Ectodermal cell (in vitro differentiated cells): ENCODE measurements around the gene GRAMD2A.

Experiments
- H3K27ac ChIP-seq: 2 replicates; pipeline ENCODE4 v1.7.0; 2013; ENCODE audit warnings: mild to moderate bottlenecking, low read depth, low read length; ENCODE audit not compliant: insufficient read depth, poor library complexity, severe bottlenecking
- H3K27me3 ChIP-seq: 2 replicates; pipeline ENCODE4 v1.7.0; 2013; ENCODE audit warnings: mild to moderate bottlenecking, low read length; ENCODE audit not compliant: insufficient read depth, control insufficient read depth, poor library complexity, severe bottlenecking
- H3K36me3 ChIP-seq: one replicate; pipeline ENCODE4 v1.7.0; 2013; ENCODE audit warnings: low read length; ENCODE audit not compliant: control insufficient read depth, insufficient read depth
- H3K4me1 ChIP-seq: one replicate; pipeline ENCODE4 v1.7.0; 2013; ENCODE audit warnings: low read length; ENCODE audit not compliant: control insufficient read depth, insufficient read depth
- H3K4me3 ChIP-seq: 2 replicates; pipeline ENCODE4 v1.7.0; 2013; ENCODE audit warnings: low read depth, low read length, control low read depth; ENCODE audit not compliant: insufficient read depth
- H3K9me3 ChIP-seq: 2 replicates; pipeline ENCODE4 v1.7.0; 2013; ENCODE audit warnings: mild to moderate bottlenecking, low read length, moderate library complexity; ENCODE audit not compliant: control insufficient read depth
- WGBS, 2 experiments: methylation state at CpG; one replicate each; pipeline ENCODE4 v1.1.7; 2013; ENCODE audit warnings: missing lambda C conversion rate in 2 of 2; 5-methylcytosine and 5-hydroxymethylcytosine counted together

GRAMD2A gene

GRCh38 chr15:72231833-72232478 lies 34.4 kb upstream of the GRAMD2A start:
- H3K27me3 ChIP-seq, result peaks cover 50% of the 10 kb centered on the region
- no peaks in the 10 kb centered on the region for H3K36me3 ChIP-seq
- 22 to 23% methylated on average over 16 of the region's 16 CpGs for WGBS, 2 experiments
- H3K4me3 ChIP-seq, result peak overlapping the region; percentile 91
- H3K9me3 ChIP-seq, result no peaks in the 10 kb centered on the region
- H3K4me1 ChIP-seq, result peaks cover 25% of the 10 kb centered on the region
- peak overlapping the region; percentile 94 for H3K27ac ChIP-seq

GRCh38 chr15:72231066-72231832 lies 33.7 kb upstream of the GRAMD2A start, which contains the start of gene PKM:
PKM (minus strand) TSS chr15:72231190; CDS start chr15:72219097, 12,093 bp downstream.
- Histone ChIP-seq H3K4me3 (peak within 1 kb of the TSS; percentile 91), H3K36me3 (no peaks in the 10 kb centered on the region), H3K27me3 (peaks cover 42% of the 10 kb centered on the region), H3K4me1 (peaks cover 31% of the 10 kb centered on the region), H3K27ac (peak within 1 kb of the TSS; percentile 94), H3K9me3 (no peaks in the 10 kb centered on the region)
- 0% methylated on average over 67 of the region's 67 CpGs for WGBS, 2 experiments

GRCh38 chr15:72230197-72231065 lies 32.8 kb upstream of the GRAMD2A start:
- WGBS, 2 experiments, result 0% methylated on average over 79 of the region's 79 CpGs
- peak overlapping the region; percentile 91 for H3K4me3 ChIP-seq
- peaks cover 31% of the 10 kb centered on the region for H3K4me1 ChIP-seq
- H3K36me3 ChIP-seq, result no peaks in the 10 kb centered on the region
- no peaks in the 10 kb centered on the region for H3K9me3 ChIP-seq
- H3K27ac ChIP-seq, result peak overlapping the region; percentile 94
- H3K27me3 ChIP-seq, result peaks cover 34% of the 10 kb centered on the region

GRCh38 chr15:72229947-72230196 lies 32.3 kb upstream of the GRAMD2A start:
- H3K27ac ChIP-seq, result peak overlapping the region; percentile 94
- WGBS, 2 experiments, result 0 to 1% methylated on average over 29 of the region's 29 CpGs
- peak overlapping the region; percentile 91 for H3K4me3 ChIP-seq
- no peaks in the 10 kb centered on the region for H3K9me3 ChIP-seq
- peaks cover 31% of the 10 kb centered on the region for H3K4me1 ChIP-seq
- peaks cover 29% of the 10 kb centered on the region for H3K27me3 ChIP-seq
- no peaks in the 10 kb centered on the region for H3K36me3 ChIP-seq

GRCh38 chr15:72229076-72229946 lies 31.7 kb upstream of the GRAMD2A start:
- H3K36me3 ChIP-seq, result peaks cover 3% of the 10 kb centered on the region
- H3K27ac ChIP-seq, result peak overlapping the region; percentile 94
- WGBS, 2 experiments, result 13% methylated on average over 25 of the region's 25 CpGs
- no peaks in the 10 kb centered on the region for H3K9me3 ChIP-seq
- peak overlapping the region; percentile 91 for H3K4me3 ChIP-seq
- H3K27me3 ChIP-seq, result peaks cover 23% of the 10 kb centered on the region
- peaks cover 35% of the 10 kb centered on the region for H3K4me1 ChIP-seq

GRCh38 chr15:72227720-72228119 lies 30.1 kb upstream of the GRAMD2A start:
- H3K27ac ChIP-seq, result no peak overlapping the region
- WGBS, 2 experiments, result 79 to 98% methylated on average over 3 to 4 of the region's 4 CpGs
- no peaks in the 10 kb centered on the region for H3K9me3 ChIP-seq
- peaks cover 49% of the 10 kb centered on the region for H3K4me1 ChIP-seq
- H3K27me3 ChIP-seq, result peaks cover 8% of the 10 kb centered on the region
- H3K36me3 ChIP-seq, result peaks cover 9% of the 10 kb centered on the region
- H3K4me3 ChIP-seq, result peak overlapping the region; percentile 91

GRCh38 chr15:72227192-72227586 lies 29.6 kb upstream of the GRAMD2A start:
- H3K4me1 ChIP-seq, result peaks cover 54% of the 10 kb centered on the region
- peaks cover 9% of the 10 kb centered on the region for H3K36me3 ChIP-seq
- peaks cover 2% of the 10 kb centered on the region for H3K27me3 ChIP-seq
- no peaks in the 10 kb centered on the region for H3K9me3 ChIP-seq
- 81% methylated on average over 8 of the region's 8 CpGs for WGBS, 2 experiments
- no peak overlapping the region for H3K27ac ChIP-seq
- H3K4me3 ChIP-seq, result no peak overlapping the region

GRCh38 chr15:72223278-72223677 lies 25.7 kb upstream of the GRAMD2A start:
- Histone ChIP-seq H3K27ac (no peak overlapping the region), H3K36me3 (peaks cover 31% of the 10 kb centered on the region), H3K27me3 (no peaks in the 10 kb centered on the region), H3K9me3 (no peaks in the 10 kb centered on the region), H3K4me3 (no peak overlapping the region), H3K4me1 (peaks cover 46% of the 10 kb centered on the region)
- 93 to 95% methylated on average over 10 of the region's 10 CpGs for WGBS, 2 experiments

GRCh38 chr15:72222393-72222792 lies 24.8 kb upstream of the GRAMD2A start:
- Histone ChIP-seq H3K36me3 (peaks cover 39% of the 10 kb centered on the region), H3K27ac (no peak overlapping the region), H3K4me1 (peaks cover 39% of the 10 kb centered on the region), H3K27me3 (no peaks in the 10 kb centered on the region), H3K9me3 (no peaks in the 10 kb centered on the region), H3K4me3 (no peak overlapping the region)
- 80 to 89% methylated on average over 4 of the region's 4 CpGs for WGBS, 2 experiments
